Lower leg skin (tissue), 4 donors: ENCODE results near the gene BUD31. TPM values are rescaled to one million over a fixed set of nuclear protein-coding genes. Genes with fewer than 3 reads are reported as not detected.
A peak's percentile ranks its signal among the peaks of the same experiment; 100 is the strongest.

ENCODE experiments used
- DNase-seq, 2 donors: peaks; one replicate each; pipeline ENCODE4 v3.0.0-alpha.2; 2019; ENCODE audit warnings: low spot score in 2 of 2
- H3K4me3 ChIP-seq: fragments of 200-600 bp; sonication (generic); 2 replicates; pipeline ENCODE4 v1.5.1; 2017; ENCODE audit warnings: mild to moderate bottlenecking, low read depth; ENCODE audit not compliant: poor library complexity, severe bottlenecking
- CTCF ChIP-seq, 3 donors: fragments of 450-650 bp; IDR thresholded peaks; one replicate each; pipeline ENCODE4 v1.5.1; 2016; ENCODE audit warnings: antibody characterized with exemption in 3 of 3, mild to moderate bottlenecking in 3 of 3, moderate library complexity in 2 of 3
- POLR2A ChIP-seq, 2 donors: fragments of 450-650 bp; IDR thresholded peaks; one replicate each; pipeline ENCODE4 v1.6.1; 2016 to 2017; ENCODE audit warnings: antibody characterized with exemption in 2 of 2, mild to moderate bottlenecking in 1 of 2, moderate library complexity in 1 of 2
- WGBS, 2 donors: methylation state at CpG; one replicate each; pipeline ENCODE4 v1.1.5; 2018; 5-methylcytosine and 5-hydroxymethylcytosine counted together
- intact Hi-C: fragments of 100-400 bp; cut with DNase I; formaldehyde crosslinking; loops from one replicate; pipeline ENCODE4 v1.15.0; 2023; ENCODE audit warnings: low total_unique reads
- total RNA-seq, 4 donors: library from RNA; depleted of rRNA; stranded (reverse); fragments of >200 nt; gene quantifications; one replicate each; pipeline ENCODE4 v1.1.0, GENCODE V29; 2016

The BUD31 gene
- total RNA-seq, 4 donors from 2014 or later = 48.2 to 71.0 (median 58.5) TPM

- intact Hi-C loops = no loop called here
- 0% methylated on average over 64 to 88 of the region's 89 CpGs for WGBS, 2 donors
- DNase-seq = peak; percentile 93 to 99
- peak within 1 kb of the TSS; percentile 71 for H3K4me3 ChIP-seq
- TF ChIP-seq CTCF (IDR thresholded peaks at IDR 0.05) (no peak), POLR2A (IDR thresholded peaks at IDR 0.05) (no peak)
Observed at GRCh38 chr7:99438573-99439480, 30.1 kb downstream of the BUD31 start, which contains the start of the genes CPSF4 and PTCD1. TSS of gene CPSF4 (plus strand) at chr7:99438943. CDS start at chr7:99439083, 140 bp downstream. TSS of gene PTCD1 (minus strand) at chr7:99438798. CDS start at chr7:99435242, 3,556 bp downstream.

- no peak for DNase-seq
- no peak overlapping the region for H3K4me3 ChIP-seq
- 66 to 72% methylated on average over 9 of the region's 9 CpGs for WGBS, 2 donors
- intact Hi-C loops = no loop called here
- TF ChIP-seq CTCF (IDR thresholded peaks at IDR 0.05) = no peak
- TF ChIP-seq POLR2A (IDR thresholded peaks at IDR 0.05) = no peak
Observed at GRCh38 chr7:99440195-99440594, 31.4 kb downstream of the BUD31 start.

GRCh38 chr7:99446096-99446495 is 37.3 kb downstream of the BUD31 start:
- intact Hi-C loops = no loop called here
- 87 to 92% methylated on average over 4 of the region's 4 CpGs for WGBS, 2 donors
- TF ChIP-seq POLR2A (IDR thresholded peaks at IDR 0.05) = no peak
- no peak for DNase-seq
- H3K4me3 ChIP-seq = no peak overlapping the region

GRCh38 chr7:99447943-99448342 is 39.2 kb downstream of the BUD31 start:
- intact Hi-C loops = no loop called here
- no peak overlapping the region for H3K4me3 ChIP-seq
- no peak for TF ChIP-seq POLR2A (IDR thresholded peaks at IDR 0.05)
- no peak for TF ChIP-seq CTCF (IDR thresholded peaks at IDR 0.05)
- 93 to 96% methylated on average over 10 of the region's 10 CpGs for whole genome bisulfite sequencing, 2 donors
- DNase-seq = no peak

GRCh38 chr7:99448855-99449254 is 40.1 kb downstream of the BUD31 start:
- no peak for DNase-seq
- intact Hi-C loops = no loop called here
- WGBS, 2 donors = 89 to 92% methylated on average over 10 of the region's 10 CpGs
- no peak for TF ChIP-seq POLR2A (IDR thresholded peaks at IDR 0.05)
- no peak for TF ChIP-seq CTCF (IDR thresholded peaks at IDR 0.05)
- no peak overlapping the region for H3K4me3 ChIP-seq

GRCh38 chr7:99449326-99449725 is 40.6 kb downstream of the BUD31 start:
- H3K4me3 ChIP-seq = no peak overlapping the region
- DNase-seq = no peak
- TF ChIP-seq CTCF (IDR thresholded peaks at IDR 0.05) (no peak), POLR2A (IDR thresholded peaks at IDR 0.05) (no peak)
- intact Hi-C loops = no loop called here
- 92% methylated on average over 3 to 5 of the region's 5 CpGs for WGBS, 2 donors
